HepG2 (cell line): Measurements from ENCODE around the gene EZH2. TPM values are rescaled to one million over a fixed set of nuclear protein-coding genes. Genes with fewer than 3 reads are reported as not detected.

ENCODE experiments used
- ARNT ChIP-seq: fragments of 450-650 bp; IDR thresholded peaks from 2 replicates; pipeline ENCODE4 v1.6.1; 2017
- CREM ChIP-seq, 2 experiments: sonication (generic) in 1 of 2; formaldehyde crosslinking in 1 of 2; IDR thresholded peaks; 2 replicates each; pipeline versions ENCODE4 v1.4.0 to v1.6.1; 2016 to 2020; ENCODE audit warnings: antibody characterized with exemption in 1 of 2, mild to moderate bottlenecking in 1 of 2, missing genetic modification reagents in 1 of 2
- DMAP1 ChIP-seq: IDR thresholded peaks from 2 replicates; pipeline ENCODE4 v1.6.1; 2016
- GFI1 ChIP-seq: sonication (generic); formaldehyde crosslinking; IDR thresholded peaks from 2 replicates; pipeline ENCODE4 v1.5.0; 2020; ENCODE audit warnings: missing genetic modification reagents, mild to moderate bottlenecking, borderline replicate concordance
- GPN1 ChIP-seq: sonication (generic); formaldehyde crosslinking; IDR thresholded peaks from 2 replicates; pipeline ENCODE4 v1.5.1; 2020; ENCODE audit warnings: missing genetic modification reagents, borderline replicate concordance
- HOXA3 ChIP-seq: sonication (generic); formaldehyde crosslinking; IDR thresholded peaks from 2 replicates; pipeline ENCODE4 v1.5.0; 2020; ENCODE audit warnings: missing genetic modification reagents
- MYC ChIP-seq: sonication (generic); formaldehyde crosslinking; IDR thresholded peaks from 2 replicates; pipeline ENCODE4 v1.9.0; 2021; ENCODE audit warnings: missing genetic modification reagents, borderline replicate concordance
- NR2F6 ChIP-seq, 2 experiments: IDR thresholded peaks; 2 replicates each; pipeline ENCODE4 v1.6.1; 2016; ENCODE audit warnings: antibody characterized with exemption in 1 of 2, mild to moderate bottlenecking in 1 of 2
- PCBP1 ChIP-seq: fragments of 200-400 bp; formaldehyde crosslinking; IDR thresholded peaks from 2 replicates; pipeline ENCODE4 v1.6.1; 2017; ENCODE audit warnings: mild to moderate bottlenecking, low read depth, low read length, borderline replicate concordance
- RAD21 ChIP-seq: fragments of 450-650 bp; formaldehyde crosslinking; IDR thresholded peaks from 2 replicates; pipeline ENCODE4 v1.5.0; 2020; ENCODE audit warnings: mild to moderate bottlenecking
- SP140L ChIP-seq: sonication (generic); formaldehyde crosslinking; IDR thresholded peaks from 2 replicates; pipeline ENCODE4 v1.4.0; 2020; ENCODE audit warnings: missing genetic modification reagents, borderline replicate concordance
- YEATS2 ChIP-seq: sonication (generic); formaldehyde crosslinking; IDR thresholded peaks from 2 replicates; pipeline ENCODE4 v1.4.0; 2020; ENCODE audit warnings: missing genetic modification reagents, borderline replicate concordance
- ZNF18 ChIP-seq: sonication (generic); formaldehyde crosslinking; IDR thresholded peaks from 2 replicates; pipeline ENCODE4 v1.8.0; 2022; ENCODE audit warnings: mild to moderate bottlenecking, missing genetic modification reagents; ENCODE audit not compliant: insufficient replicate concordance
- ZNF501 ChIP-seq: sonication (generic); formaldehyde crosslinking; IDR thresholded peaks from 2 replicates; pipeline ENCODE4 v1.5.1; 2020; ENCODE audit warnings: mild to moderate bottlenecking, moderate library complexity, missing genetic modification reagents
- ZNF543 ChIP-seq: sonication (generic); formaldehyde crosslinking; IDR thresholded peaks from 2 replicates; pipeline ENCODE4 v1.4.0; 2020; ENCODE audit warnings: mild to moderate bottlenecking, missing genetic modification reagents
- ZNF558 ChIP-seq: sonication (generic); formaldehyde crosslinking; IDR thresholded peaks from 2 replicates; pipeline ENCODE4 v1.9.0; 2022; ENCODE audit warnings: mild to moderate bottlenecking, missing genetic modification reagents, borderline replicate concordance
- polyA plus RNA-seq, 8 experiments: library from polyadenylated mRNA; depleted of rRNA in 3 of 8; stranded (reverse) in 7 of 8; unstranded in 1 of 8; fragments of >200 nt; fragmentation: Illumina TruSeq in 4 of 8; extraction: Trizol in 4 of 8; gene quantifications; 2 replicates each; pipeline versions ENCODE4 v1.2.1 to v1.2.3, GENCODE V29; 2011 to 2016; ENCODE audit warnings: low read depth in 4 of 8, missing spikeins in 1 of 8, mixed read lengths in 1 of 8; ENCODE audit not compliant: insufficient read depth in 1 of 8
- total RNA-seq, 5 experiments: library from RNA; depleted of rRNA; stranded (reverse); fragments of >200 nt; fragmentation: Illumina TruSeq; extraction: Trizol; gene quantifications; 2 replicates each; pipeline ENCODE4 v1.2.3, GENCODE V29; 2016; ENCODE audit warnings: low read depth in 1 of 5
- TF ChIP-seq, protein P1 (sequence below): sonication (generic); formaldehyde crosslinking; IDR thresholded peaks from 2 replicates; pipeline ENCODE4 v1.5.0; 2020; ENCODE audit warnings: missing genetic modification reagents
- TF ChIP-seq, protein P2 (sequence below): sonication (generic); formaldehyde crosslinking; IDR thresholded peaks from 2 replicates; pipeline ENCODE4 v1.5.1; 2020; ENCODE audit warnings: mild to moderate bottlenecking, missing genetic modification reagents, moderate library complexity
- TF ChIP-seq, protein P3 (sequence below): sonication (generic); formaldehyde crosslinking; IDR thresholded peaks from 2 replicates; pipeline ENCODE4 v1.8.0; 2022; ENCODE audit warnings: missing genetic modification reagents, mild to moderate bottlenecking, moderate library complexity, borderline replicate concordance
- TF ChIP-seq, protein P4 (sequence below): sonication (generic); formaldehyde crosslinking; IDR thresholded peaks from 2 replicates; pipeline ENCODE4 v1.8.0; 2022; ENCODE audit warnings: missing genetic modification reagents, mild to moderate bottlenecking, borderline replicate concordance

The EZH2 gene
- total and polyA plus RNA-seq, 2 of the 13 experiments (the other 11 are each of a cell fraction or from before 2014, with no cell fraction given), result 26.0 to 34.3 TPM

DNA sequence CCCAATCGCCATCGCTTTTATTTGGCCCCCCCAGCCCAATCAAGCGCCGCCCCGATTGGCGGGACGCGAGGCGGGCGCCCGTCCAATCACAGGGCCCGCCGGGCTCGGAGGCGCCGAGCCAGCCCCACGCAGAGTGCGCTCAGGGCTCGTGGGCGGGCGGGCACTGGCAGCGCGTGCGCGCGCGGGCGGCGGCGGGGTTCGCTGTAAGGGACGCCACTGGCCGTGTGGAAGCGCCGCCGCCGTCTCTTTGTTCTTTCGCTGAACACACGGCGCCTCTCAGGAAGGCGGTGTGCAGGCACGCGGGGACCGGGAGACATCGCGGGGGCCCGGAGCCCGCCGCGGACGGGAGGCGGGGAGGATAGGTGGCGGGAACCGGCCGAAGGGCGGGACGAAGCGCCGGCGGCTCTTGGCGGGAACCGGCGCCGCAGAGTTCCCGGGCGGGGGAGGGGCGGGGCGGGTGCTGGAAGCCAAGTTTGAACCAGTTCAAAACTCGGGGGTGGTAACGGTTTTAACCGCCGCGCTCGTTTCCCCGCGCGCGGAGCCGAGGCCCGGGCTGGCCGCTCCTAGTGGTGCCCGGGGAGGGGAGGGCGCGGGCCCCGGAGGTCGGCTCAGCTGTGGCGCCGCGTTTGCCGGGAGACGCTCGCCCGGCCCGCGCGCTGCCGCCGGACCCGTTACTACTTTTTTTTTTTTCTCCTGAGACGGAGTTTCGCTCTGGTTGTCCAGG lies 370 bp upstream of the EZH2 start (continued):
- peak; percentile 85 for TF ChIP-seq DMAP1
- TF ChIP-seq MYC (CRISPR knock-in tag), result peak; percentile 92
- TF ChIP-seq, protein P1, sequence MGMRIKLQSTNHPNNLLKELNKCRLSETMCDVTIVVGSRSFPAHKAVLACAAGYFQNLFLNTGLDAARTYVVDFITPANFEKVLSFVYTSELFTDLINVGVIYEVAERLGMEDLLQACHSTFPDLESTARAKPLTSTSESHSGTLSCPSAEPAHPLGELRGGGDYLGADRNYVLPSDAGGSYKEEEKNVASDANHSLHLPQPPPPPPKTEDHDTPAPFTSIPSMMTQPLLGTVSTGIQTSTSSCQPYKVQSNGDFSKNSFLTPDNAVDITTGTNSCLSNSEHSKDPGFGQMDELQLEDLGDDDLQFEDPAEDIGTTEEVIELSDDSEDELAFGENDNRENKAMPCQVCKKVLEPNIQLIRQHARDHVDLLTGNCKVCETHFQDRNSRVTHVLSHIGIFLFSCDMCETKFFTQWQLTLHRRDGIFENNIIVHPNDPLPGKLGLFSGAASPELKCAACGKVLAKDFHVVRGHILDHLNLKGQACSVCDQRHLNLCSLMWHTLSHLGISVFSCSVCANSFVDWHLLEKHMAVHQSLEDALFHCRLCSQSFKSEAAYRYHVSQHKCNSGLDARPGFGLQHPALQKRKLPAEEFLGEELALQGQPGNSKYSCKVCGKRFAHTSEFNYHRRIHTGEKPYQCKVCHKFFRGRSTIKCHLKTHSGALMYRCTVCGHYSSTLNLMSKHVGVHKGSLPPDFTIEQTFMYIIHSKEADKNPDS, result no peak
- TF ChIP-seq YEATS2 (CRISPR knock-in tag), result peak; percentile 69; the same call in 1 of the 2 replicates
- peak; percentile 69 for TF ChIP-seq HOXA3 (CRISPR knock-in tag)
- TF ChIP-seq, protein P2, sequence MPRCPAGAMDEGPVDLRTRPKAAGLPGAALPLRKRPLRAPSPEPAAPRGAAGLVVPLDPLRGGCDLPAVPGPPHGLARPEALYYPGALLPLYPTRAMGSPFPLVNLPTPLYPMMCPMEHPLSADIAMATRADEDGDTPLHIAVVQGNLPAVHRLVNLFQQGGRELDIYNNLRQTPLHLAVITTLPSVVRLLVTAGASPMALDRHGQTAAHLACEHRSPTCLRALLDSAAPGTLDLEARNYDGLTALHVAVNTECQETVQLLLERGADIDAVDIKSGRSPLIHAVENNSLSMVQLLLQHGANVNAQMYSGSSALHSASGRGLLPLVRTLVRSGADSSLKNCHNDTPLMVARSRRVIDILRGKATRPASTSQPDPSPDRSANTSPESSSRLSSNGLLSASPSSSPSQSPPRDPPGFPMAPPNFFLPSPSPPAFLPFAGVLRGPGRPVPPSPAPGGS (CRISPR knock-in tag), result peak; percentile 26; the same call in 1 of the 2 replicates
- no peak for TF ChIP-seq SP140L (CRISPR knock-in tag)
- no peak for TF ChIP-seq NR2F6 (IDR thresholded peaks at IDR 0.05)
- no peak for TF ChIP-seq NR2F6 (CRISPR knock-in tag; IDR thresholded peaks at IDR 0.05)
- TF ChIP-seq ZNF18 (CRISPR knock-in tag), result no peak
- TF ChIP-seq ZNF501 (CRISPR knock-in tag), result no peak
- TF ChIP-seq, protein P3, sequence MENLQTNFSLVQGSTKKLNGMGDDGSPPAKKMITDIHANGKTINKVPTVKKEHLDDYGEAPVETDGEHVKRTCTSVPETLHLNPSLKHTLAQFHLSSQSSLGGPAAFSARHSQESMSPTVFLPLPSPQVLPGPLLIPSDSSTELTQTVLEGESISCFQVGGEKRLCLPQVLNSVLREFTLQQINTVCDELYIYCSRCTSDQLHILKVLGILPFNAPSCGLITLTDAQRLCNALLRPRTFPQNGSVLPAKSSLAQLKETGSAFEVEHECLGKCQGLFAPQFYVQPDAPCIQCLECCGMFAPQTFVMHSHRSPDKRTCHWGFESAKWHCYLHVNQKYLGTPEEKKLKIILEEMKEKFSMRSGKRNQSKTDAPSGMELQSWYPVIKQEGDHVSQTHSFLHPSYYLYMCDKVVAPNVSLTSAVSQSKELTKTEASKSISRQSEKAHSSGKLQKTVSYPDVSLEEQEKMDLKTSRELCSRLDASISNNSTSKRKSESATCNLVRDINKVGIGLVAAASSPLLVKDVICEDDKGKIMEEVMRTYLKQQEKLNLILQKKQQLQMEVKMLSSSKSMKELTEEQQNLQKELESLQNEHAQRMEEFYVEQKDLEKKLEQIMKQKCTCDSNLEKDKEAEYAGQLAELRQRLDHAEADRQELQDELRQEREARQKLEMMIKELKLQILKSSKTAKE, result peak; percentile 26; the same call in 1 of the 2 replicates
- no peak for TF ChIP-seq PCBP1
- TF ChIP-seq ARNT, result no peak
- TF ChIP-seq ZNF543 (CRISPR knock-in tag), result no peak; the same call in 1 of the 2 replicates
- peak; percentile 75; the same call in 1 of the 2 replicates for TF ChIP-seq GFI1 (CRISPR knock-in tag)
- peak; percentile 21 for TF ChIP-seq RAD21 (CRISPR knock-in tag)
- TF ChIP-seq, protein P4, sequence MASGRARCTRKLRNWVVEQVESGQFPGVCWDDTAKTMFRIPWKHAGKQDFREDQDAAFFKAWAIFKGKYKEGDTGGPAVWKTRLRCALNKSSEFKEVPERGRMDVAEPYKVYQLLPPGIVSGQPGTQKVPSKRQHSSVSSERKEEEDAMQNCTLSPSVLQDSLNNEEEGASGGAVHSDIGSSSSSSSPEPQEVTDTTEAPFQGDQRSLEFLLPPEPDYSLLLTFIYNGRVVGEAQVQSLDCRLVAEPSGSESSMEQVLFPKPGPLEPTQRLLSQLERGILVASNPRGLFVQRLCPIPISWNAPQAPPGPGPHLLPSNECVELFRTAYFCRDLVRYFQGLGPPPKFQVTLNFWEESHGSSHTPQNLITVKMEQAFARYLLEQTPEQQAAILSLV, result no peak; the same call in none of the 2 replicates
- TF ChIP-seq ZNF558 (CRISPR knock-in tag), result peak; percentile 53; the same call in 1 of the 2 replicates
- no peak for TF ChIP-seq CREM (IDR thresholded peaks at IDR 0.05)
- no peak for TF ChIP-seq CREM (CRISPR knock-in tag; IDR thresholded peaks at IDR 0.05)
- TF ChIP-seq GPN1, result no peak
